WTC11 (cell line): ENCODE data around the gene GNAL. TPM values are rescaled to one million over a fixed set of nuclear protein-coding genes. Genes with fewer than 3 reads are reported as not detected.

Source experiments
- ATAC-seq: fragments of 200-7000 bp; cut with Tn5 transposase; 2 replicates; pipeline ENCODE4 v1.10.0; 2021; ENCODE audit warnings: mild to moderate bottlenecking, moderate library complexity
- CTCF ChIA-PET: fragments of 300-600 bp; sonication (Branson Sonifier 250); formaldehyde crosslinking; loops from one replicate; lab custom pipeline; 2021; ENCODE audit warnings: antibody characterized with exemption; lab: Charles Lee
- POLR2A ChIA-PET: fragments of 350-600 bp; sonication (Branson Sonifier 250); formaldehyde crosslinking; loops from one replicate; lab custom pipeline; 2021; ENCODE audit warnings: antibody characterized with exemption; lab: Charles Lee
- DNase-seq: peaks from one replicate; pipeline ENCODE4 v3.0.0; 2021; ENCODE audit warnings: low spot score
- H3K27ac Mint-ChIP-seq: 2 replicates; pipeline ENCODE4 v1.8.0; 2021; ENCODE audit warnings: mixed read lengths
- H3K27me3 Mint-ChIP-seq: 2 replicates; pipeline ENCODE4 v1.8.0; 2021; ENCODE audit warnings: low read depth, mild to moderate bottlenecking, moderate library complexity, mixed read lengths
- H3K36me3 Mint-ChIP-seq: 2 replicates; pipeline ENCODE4 v1.8.0; 2021; ENCODE audit warnings: mixed read lengths
- H3K4me1 Mint-ChIP-seq: 2 replicates; pipeline ENCODE4 v1.8.0; 2022; ENCODE audit warnings: mixed read lengths
- H3K4me3 Mint-ChIP-seq: 2 replicates; pipeline ENCODE4 v1.8.0; 2021; ENCODE audit warnings: mild to moderate bottlenecking, moderate library complexity, mixed read lengths
- H3K9me3 Mint-ChIP-seq: 2 replicates; pipeline ENCODE4 v1.8.0; 2021; ENCODE audit warnings: mixed read lengths
- EMX1 ChIP-seq: fragments of 250-450 bp; sonication (Bioruptor Pico); IDR thresholded peaks from 2 replicates; pipeline ENCODE4 v1.8.0; 2021; ENCODE audit warnings: mild to moderate bottlenecking
- HMGA2 ChIP-seq: fragments of 250-450 bp; sonication (Bioruptor Pico); IDR thresholded peaks from 2 replicates; pipeline ENCODE4 v1.4.0; 2021; ENCODE audit warnings: mild to moderate bottlenecking, moderate library complexity
- NFATC4 ChIP-seq: fragments of 250-450 bp; sonication (Bioruptor Pico); IDR thresholded peaks from 2 replicates; pipeline ENCODE4 v1.9.0; 2021; ENCODE audit warnings: mild to moderate bottlenecking
- OVOL2 ChIP-seq: fragments of 250-450 bp; sonication (Bioruptor Pico); IDR thresholded peaks from 2 replicates; pipeline ENCODE4 v1.9.0; 2021; ENCODE audit warnings: mild to moderate bottlenecking, borderline replicate concordance
- SMAD3 ChIP-seq: sonication (generic); formaldehyde crosslinking; IDR thresholded peaks from 2 replicates; pipeline ENCODE4 v1.8.0; 2022; ENCODE audit warnings: missing genetic modification reagents, mild to moderate bottlenecking, borderline replicate concordance
- SP1 ChIP-seq: sonication (generic); formaldehyde crosslinking; conservative IDR thresholded peaks from 2 replicates; pipeline ENCODE4 v1.8.1; 2022; ENCODE audit warnings: missing genetic modification reagents
- TEAD1 ChIP-seq: sonication (generic); formaldehyde crosslinking; IDR thresholded peaks from 2 replicates; pipeline ENCODE4 v1.8.0; 2022; ENCODE audit warnings: mild to moderate bottlenecking, missing genetic modification reagents
- TEAD4 ChIP-seq: sonication (generic); formaldehyde crosslinking; IDR thresholded peaks from 2 replicates; pipeline ENCODE4 v1.8.0; 2022; ENCODE audit warnings: mild to moderate bottlenecking, missing genetic modification reagents
- ZNF138 ChIP-seq: sonication (generic); formaldehyde crosslinking; conservative IDR thresholded peaks from 2 replicates; pipeline ENCODE4 v1.8.1; 2022; ENCODE audit warnings: mild to moderate bottlenecking, moderate library complexity, missing genetic modification reagents
- ZNF219 ChIP-seq: sonication (generic); formaldehyde crosslinking; IDR thresholded peaks from 2 replicates; pipeline ENCODE4 v1.8.0; 2023; ENCODE audit warnings: missing genetic modification reagents, mild to moderate bottlenecking, borderline replicate concordance
- ZNF232 ChIP-seq: sonication (generic); formaldehyde crosslinking; IDR thresholded peaks from 2 replicates; pipeline ENCODE4 v1.8.0; 2022; ENCODE audit warnings: mild to moderate bottlenecking, missing genetic modification reagents
- total RNA-seq: library from RNA; stranded (reverse); gene quantifications from 3 replicates; pipeline ENCODE4 v1.2.3, GENCODE V29; 2021
- TF ChIP-seq, protein P1 (sequence below): fragments of 250-450 bp; sonication (Bioruptor Pico); IDR thresholded peaks from 2 replicates; pipeline ENCODE4 v1.9.0; 2021; ENCODE audit warnings: mild to moderate bottlenecking
- TF ChIP-seq, protein P2 (sequence below): sonication (generic); formaldehyde crosslinking; IDR thresholded peaks from 2 replicates; pipeline ENCODE4 v1.8.1; 2023; ENCODE audit warnings: mild to moderate bottlenecking, missing genetic modification reagents, borderline replicate concordance
- TF ChIP-seq, protein P3 (sequence below): sonication (generic); formaldehyde crosslinking; conservative IDR thresholded peaks from 2 replicates; pipeline ENCODE4 v1.8.1; 2023; ENCODE audit warnings: mild to moderate bottlenecking, low read depth, missing genetic modification reagents, moderate library complexity
- TF ChIP-seq, protein P4 (sequence below): sonication (generic); formaldehyde crosslinking; IDR thresholded peaks from 2 replicates; pipeline ENCODE4 v1.8.1; 2023; ENCODE audit warnings: mild to moderate bottlenecking, missing genetic modification reagents
- TF ChIP-seq, protein P5 (sequence below): fragments of 200-600 bp; IDR thresholded peaks from 2 replicates; pipeline ENCODE4 v1.8.0; 2022; ENCODE audit warnings: antibody characterized with exemption
- TF ChIP-seq, protein P6 (sequence below): sonication (generic); formaldehyde crosslinking; IDR thresholded peaks from 2 replicates; pipeline ENCODE4 v1.8.0; 2023; ENCODE audit warnings: missing genetic modification reagents, mild to moderate bottlenecking, borderline replicate concordance
- TF ChIP-seq, protein P7 (sequence below): sonication (generic); formaldehyde crosslinking; IDR thresholded peaks from 2 replicates; pipeline ENCODE4 v1.8.1; 2022; ENCODE audit warnings: low read depth, mild to moderate bottlenecking, moderate library complexity, missing genetic modification reagents, borderline replicate concordance

Gene GNAL
- total RNA-seq, 1 experiment from 2014 or later = 22.3 TPM

DNA sequence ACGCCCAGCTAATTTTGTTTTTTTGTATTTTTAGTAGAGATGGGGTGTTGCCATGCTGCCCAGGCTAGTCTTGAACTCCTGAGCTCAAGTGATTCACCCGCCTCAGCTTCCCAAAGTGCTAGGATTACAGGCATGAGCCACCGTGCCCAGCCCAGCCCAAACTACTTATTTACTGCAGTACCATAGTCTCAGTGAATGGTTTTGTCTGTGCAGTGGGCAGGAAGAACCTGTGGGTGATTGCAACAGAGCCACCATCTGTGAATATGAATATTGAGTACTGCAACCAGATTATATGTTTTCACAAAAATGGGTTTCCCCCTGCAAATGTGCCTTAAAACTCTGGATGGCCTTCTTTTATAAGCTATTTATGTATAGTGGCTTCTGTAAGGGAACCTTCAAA is 210.0 kb downstream of the GNAL start:
- Mint-ChIP-seq H3K27me3 (no peaks in the 10 kb centered on the region), H3K4me1 (peaks cover 21% of the 10 kb centered on the region), H3K9me3 (no peaks in the 10 kb centered on the region), H3K36me3 (peaks cover 30% of the 10 kb centered on the region), H3K27ac (no peak overlapping the region), H3K4me3 (no peak overlapping the region)
- ChIA-PET POLR2A (no interaction called here), CTCF (no interaction called here)
- TF ChIP-seq, protein P1, sequence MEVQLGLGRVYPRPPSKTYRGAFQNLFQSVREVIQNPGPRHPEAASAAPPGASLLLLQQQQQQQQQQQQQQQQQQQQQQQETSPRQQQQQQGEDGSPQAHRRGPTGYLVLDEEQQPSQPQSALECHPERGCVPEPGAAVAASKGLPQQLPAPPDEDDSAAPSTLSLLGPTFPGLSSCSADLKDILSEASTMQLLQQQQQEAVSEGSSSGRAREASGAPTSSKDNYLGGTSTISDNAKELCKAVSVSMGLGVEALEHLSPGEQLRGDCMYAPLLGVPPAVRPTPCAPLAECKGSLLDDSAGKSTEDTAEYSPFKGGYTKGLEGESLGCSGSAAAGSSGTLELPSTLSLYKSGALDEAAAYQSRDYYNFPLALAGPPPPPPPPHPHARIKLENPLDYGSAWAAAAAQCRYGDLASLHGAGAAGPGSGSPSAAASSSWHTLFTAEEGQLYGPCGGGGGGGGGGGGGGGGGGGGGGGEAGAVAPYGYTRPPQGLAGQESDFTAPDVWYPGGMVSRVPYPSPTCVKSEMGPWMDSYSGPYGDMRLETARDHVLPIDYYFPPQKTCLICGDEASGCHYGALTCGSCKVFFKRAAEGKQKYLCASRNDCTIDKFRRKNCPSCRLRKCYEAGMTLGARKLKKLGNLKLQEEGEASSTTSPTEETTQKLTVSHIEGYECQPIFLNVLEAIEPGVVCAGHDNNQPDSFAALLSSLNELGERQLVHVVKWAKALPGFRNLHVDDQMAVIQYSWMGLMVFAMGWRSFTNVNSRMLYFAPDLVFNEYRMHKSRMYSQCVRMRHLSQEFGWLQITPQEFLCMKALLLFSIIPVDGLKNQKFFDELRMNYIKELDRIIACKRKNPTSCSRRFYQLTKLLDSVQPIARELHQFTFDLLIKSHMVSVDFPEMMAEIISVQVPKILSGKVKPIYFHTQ (CRISPR knock-in tag) = no peak
- no peak for TF ChIP-seq EMX1 (CRISPR knock-in tag)
- TF ChIP-seq ZNF138 (CRISPR knock-in tag) = no peak
- no peak for TF ChIP-seq SMAD3 (CRISPR knock-in tag)
- TF ChIP-seq TEAD4 (CRISPR knock-in tag) = no peak
- TF ChIP-seq, protein P2, sequence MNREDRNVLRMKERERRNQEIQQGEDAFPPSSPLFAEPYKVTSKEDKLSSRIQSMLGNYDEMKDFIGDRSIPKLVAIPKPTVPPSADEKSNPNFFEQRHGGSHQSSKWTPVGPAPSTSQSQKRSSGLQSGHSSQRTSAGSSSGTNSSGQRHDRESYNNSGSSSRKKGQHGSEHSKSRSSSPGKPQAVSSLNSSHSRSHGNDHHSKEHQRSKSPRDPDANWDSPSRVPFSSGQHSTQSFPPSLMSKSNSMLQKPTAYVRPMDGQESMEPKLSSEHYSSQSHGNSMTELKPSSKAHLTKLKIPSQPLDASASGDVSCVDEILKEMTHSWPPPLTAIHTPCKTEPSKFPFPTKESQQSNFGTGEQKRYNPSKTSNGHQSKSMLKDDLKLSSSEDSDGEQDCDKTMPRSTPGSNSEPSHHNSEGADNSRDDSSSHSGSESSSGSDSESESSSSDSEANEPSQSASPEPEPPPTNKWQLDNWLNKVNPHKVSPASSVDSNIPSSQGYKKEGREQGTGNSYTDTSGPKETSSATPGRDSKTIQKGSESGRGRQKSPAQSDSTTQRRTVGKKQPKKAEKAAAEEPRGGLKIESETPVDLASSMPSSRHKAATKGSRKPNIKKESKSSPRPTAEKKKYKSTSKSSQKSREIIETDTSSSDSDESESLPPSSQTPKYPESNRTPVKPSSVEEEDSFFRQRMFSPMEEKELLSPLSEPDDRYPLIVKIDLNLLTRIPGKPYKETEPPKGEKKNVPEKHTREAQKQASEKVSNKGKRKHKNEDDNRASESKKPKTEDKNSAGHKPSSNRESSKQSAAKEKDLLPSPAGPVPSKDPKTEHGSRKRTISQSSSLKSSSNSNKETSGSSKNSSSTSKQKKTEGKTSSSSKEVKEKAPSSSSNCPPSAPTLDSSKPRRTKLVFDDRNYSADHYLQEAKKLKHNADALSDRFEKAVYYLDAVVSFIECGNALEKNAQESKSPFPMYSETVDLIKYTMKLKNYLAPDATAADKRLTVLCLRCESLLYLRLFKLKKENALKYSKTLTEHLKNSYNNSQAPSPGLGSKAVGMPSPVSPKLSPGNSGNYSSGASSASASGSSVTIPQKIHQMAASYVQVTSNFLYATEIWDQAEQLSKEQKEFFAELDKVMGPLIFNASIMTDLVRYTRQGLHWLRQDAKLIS (CRISPR knock-in tag) = no peak
- TF ChIP-seq, protein P3, sequence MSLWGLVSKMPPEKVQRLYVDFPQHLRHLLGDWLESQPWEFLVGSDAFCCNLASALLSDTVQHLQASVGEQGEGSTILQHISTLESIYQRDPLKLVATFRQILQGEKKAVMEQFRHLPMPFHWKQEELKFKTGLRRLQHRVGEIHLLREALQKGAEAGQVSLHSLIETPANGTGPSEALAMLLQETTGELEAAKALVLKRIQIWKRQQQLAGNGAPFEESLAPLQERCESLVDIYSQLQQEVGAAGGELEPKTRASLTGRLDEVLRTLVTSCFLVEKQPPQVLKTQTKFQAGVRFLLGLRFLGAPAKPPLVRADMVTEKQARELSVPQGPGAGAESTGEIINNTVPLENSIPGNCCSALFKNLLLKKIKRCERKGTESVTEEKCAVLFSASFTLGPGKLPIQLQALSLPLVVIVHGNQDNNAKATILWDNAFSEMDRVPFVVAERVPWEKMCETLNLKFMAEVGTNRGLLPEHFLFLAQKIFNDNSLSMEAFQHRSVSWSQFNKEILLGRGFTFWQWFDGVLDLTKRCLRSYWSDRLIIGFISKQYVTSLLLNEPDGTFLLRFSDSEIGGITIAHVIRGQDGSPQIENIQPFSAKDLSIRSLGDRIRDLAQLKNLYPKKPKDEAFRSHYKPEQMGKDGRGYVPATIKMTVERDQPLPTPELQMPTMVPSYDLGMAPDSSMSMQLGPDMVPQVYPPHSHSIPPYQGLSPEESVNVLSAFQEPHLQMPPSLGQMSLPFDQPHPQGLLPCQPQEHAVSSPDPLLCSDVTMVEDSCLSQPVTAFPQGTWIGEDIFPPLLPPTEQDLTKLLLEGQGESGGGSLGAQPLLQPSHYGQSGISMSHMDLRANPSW (CRISPR knock-in tag) = no peak
- TF ChIP-seq, protein P4, sequence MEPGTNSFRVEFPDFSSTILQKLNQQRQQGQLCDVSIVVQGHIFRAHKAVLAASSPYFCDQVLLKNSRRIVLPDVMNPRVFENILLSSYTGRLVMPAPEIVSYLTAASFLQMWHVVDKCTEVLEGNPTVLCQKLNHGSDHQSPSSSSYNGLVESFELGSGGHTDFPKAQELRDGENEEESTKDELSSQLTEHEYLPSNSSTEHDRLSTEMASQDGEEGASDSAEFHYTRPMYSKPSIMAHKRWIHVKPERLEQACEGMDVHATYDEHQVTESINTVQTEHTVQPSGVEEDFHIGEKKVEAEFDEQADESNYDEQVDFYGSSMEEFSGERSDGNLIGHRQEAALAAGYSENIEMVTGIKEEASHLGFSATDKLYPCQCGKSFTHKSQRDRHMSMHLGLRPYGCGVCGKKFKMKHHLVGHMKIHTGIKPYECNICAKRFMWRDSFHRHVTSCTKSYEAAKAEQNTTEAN (CRISPR knock-in tag) = no peak
- no peak for TF ChIP-seq TEAD1 (CRISPR knock-in tag)
- TF ChIP-seq HMGA2 (CRISPR knock-in tag) = no peak
- TF ChIP-seq ZNF232 (CRISPR knock-in tag) = no peak
- TF ChIP-seq ZNF219 (CRISPR knock-in tag) = no peak
- no peak for TF ChIP-seq SP1
- TF ChIP-seq, protein P5, sequence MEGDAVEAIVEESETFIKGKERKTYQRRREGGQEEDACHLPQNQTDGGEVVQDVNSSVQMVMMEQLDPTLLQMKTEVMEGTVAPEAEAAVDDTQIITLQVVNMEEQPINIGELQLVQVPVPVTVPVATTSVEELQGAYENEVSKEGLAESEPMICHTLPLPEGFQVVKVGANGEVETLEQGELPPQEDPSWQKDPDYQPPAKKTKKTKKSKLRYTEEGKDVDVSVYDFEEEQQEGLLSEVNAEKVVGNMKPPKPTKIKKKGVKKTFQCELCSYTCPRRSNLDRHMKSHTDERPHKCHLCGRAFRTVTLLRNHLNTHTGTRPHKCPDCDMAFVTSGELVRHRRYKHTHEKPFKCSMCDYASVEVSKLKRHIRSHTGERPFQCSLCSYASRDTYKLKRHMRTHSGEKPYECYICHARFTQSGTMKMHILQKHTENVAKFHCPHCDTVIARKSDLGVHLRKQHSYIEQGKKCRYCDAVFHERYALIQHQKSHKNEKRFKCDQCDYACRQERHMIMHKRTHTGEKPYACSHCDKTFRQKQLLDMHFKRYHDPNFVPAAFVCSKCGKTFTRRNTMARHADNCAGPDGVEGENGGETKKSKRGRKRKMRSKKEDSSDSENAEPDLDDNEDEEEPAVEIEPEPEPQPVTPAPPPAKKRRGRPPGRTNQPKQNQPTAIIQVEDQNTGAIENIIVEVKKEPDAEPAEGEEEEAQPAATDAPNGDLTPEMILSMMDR = no peak
- TF ChIP-seq NFATC4 = no peak
- TF ChIP-seq OVOL2 = no peak
- TF ChIP-seq, protein P6, sequence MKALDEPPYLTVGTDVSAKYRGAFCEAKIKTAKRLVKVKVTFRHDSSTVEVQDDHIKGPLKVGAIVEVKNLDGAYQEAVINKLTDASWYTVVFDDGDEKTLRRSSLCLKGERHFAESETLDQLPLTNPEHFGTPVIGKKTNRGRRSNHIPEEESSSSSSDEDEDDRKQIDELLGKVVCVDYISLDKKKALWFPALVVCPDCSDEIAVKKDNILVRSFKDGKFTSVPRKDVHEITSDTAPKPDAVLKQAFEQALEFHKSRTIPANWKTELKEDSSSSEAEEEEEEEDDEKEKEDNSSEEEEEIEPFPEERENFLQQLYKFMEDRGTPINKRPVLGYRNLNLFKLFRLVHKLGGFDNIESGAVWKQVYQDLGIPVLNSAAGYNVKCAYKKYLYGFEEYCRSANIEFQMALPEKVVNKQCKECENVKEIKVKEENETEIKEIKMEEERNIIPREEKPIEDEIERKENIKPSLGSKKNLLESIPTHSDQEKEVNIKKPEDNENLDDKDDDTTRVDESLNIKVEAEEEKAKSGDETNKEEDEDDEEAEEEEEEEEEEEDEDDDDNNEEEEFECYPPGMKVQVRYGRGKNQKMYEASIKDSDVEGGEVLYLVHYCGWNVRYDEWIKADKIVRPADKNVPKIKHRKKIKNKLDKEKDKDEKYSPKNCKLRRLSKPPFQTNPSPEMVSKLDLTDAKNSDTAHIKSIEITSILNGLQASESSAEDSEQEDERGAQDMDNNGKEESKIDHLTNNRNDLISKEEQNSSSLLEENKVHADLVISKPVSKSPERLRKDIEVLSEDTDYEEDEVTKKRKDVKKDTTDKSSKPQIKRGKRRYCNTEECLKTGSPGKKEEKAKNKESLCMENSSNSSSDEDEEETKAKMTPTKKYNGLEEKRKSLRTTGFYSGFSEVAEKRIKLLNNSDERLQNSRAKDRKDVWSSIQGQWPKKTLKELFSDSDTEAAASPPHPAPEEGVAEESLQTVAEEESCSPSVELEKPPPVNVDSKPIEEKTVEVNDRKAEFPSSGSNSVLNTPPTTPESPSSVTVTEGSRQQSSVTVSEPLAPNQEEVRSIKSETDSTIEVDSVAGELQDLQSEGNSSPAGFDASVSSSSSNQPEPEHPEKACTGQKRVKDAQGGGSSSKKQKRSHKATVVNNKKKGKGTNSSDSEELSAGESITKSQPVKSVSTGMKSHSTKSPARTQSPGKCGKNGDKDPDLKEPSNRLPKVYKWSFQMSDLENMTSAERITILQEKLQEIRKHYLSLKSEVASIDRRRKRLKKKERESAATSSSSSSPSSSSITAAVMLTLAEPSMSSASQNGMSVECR (CRISPR knock-in tag) = no peak
- TF ChIP-seq, protein P7, sequence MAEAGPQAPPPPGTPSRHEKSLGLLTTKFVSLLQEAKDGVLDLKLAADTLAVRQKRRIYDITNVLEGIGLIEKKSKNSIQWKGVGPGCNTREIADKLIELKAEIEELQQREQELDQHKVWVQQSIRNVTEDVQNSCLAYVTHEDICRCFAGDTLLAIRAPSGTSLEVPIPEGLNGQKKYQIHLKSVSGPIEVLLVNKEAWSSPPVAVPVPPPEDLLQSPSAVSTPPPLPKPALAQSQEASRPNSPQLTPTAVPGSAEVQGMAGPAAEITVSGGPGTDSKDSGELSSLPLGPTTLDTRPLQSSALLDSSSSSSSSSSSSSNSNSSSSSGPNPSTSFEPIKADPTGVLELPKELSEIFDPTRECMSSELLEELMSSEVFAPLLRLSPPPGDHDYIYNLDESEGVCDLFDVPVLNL = no peak
- DNase-seq = no peak
- no peak for ATAC-seq
